LNCaP clone FGC (cell line): Measurements from ENCODE around the gene NBDY.

ENCODE experiments used
- DNase-seq: peaks from one replicate; pipeline ENCODE4 v3.0.0-alpha.2; 2011; ENCODE audit warnings: low read depth
- H3K4me3 ChIP-seq: 2 replicates; pipeline ENCODE4 v1.5.1; 2011; ENCODE audit warnings: mild to moderate bottlenecking, low read depth, low read length, control low read depth
- CTCF ChIP-seq: IDR thresholded peaks from 2 replicates; pipeline ENCODE4 v1.5.1; 2012; ENCODE audit warnings: mild to moderate bottlenecking; ENCODE audit not compliant: control insufficient read depth, insufficient read depth; ENCODE audit errors: extremely low read depth

The NBDY gene

GRCh38 chrX:56811599-56811998 lies 82.6 kb downstream of the NBDY start:
- no peak for TF ChIP-seq CTCF
- H3K4me3 ChIP-seq = no peak overlapping the region
- no peak for DNase-seq

DNA sequence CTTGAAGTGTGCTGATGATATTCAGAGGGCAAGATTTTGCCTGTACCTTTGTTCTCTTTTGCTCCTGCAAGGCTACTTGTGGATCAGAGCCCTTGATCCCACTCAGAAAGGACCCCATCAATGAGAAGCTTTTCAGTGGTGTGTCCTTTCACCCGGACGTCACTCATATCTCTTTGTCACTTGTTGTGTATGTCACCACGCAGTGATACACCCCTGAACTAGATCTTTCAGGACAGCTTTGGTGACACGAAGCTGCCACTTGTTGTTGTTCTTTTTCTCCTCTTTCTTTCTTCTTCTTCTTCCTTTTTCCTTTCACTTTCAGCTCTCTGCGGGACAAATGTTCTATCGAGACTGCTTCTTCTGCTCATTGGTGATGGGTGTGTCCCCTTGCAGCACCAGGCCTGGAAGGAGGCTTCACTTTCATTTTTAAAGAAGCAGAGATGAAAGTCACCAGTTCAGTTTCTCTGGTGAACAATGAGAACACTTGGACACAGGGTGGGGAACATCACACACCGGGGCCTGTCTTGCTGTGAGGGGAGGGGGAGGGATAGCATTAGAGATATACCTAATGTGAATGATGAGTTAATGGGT lies 83.6 kb downstream of the NBDY start:
- DNase-seq = no peak
- H3K4me3 ChIP-seq = no peak overlapping the region
- TF ChIP-seq CTCF = no peak

GRCh38 chrX:56813318-56813837 lies 84.3 kb downstream of the NBDY start:
- DNase-seq = no peak
- TF ChIP-seq CTCF = no peak
- no peak overlapping the region for H3K4me3 ChIP-seq

GRCh38 chrX:56817179-56817578 lies 88.1 kb downstream of the NBDY start:
- DNase-seq = no peak
- no peak for TF ChIP-seq CTCF
- no peak overlapping the region for H3K4me3 ChIP-seq

DNA sequence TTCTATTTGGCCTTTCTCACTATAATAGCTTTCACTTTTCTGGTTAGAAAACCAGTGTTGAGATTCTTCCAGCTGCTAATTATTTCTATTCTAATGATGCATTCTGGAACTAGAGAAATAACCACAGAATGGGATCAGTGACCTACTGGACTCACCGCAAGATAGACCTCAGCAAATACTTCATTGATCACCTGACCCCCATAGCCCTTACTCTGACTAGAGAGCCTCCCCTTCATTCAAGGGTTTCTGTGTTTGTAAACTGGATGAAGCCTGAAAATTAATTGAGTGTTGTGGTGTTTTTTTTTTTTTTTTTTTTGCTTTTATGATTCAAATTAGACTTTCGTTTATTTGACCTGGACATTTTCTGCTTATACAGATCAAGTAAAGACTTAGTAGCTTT lies 97.0 kb downstream of the NBDY start:
- TF ChIP-seq CTCF = no peak
- no peak for DNase-seq
- no peak overlapping the region for H3K4me3 ChIP-seq

DNA sequence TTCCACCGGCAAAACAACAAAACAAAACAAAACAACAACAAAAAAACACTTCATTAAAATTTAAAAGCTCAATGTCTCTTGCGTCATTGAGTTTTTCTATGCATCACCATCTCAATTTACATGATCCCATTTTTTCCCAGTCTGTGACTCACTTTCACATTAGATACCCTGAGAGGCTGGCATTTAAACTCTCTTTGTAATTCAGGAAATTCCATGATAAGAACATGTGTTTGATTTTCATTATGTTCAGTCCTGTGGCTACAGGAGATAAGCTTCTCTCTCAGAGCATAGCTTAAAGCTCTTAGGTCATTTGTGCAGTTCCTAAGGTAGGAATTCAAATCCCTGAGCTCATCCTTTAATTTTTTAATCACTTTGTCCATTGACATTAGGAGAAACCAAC lies 104.6 kb downstream of the NBDY start:
- TF ChIP-seq CTCF = no peak
- no peak for DNase-seq
- H3K4me3 ChIP-seq = no peak overlapping the region

DNA sequence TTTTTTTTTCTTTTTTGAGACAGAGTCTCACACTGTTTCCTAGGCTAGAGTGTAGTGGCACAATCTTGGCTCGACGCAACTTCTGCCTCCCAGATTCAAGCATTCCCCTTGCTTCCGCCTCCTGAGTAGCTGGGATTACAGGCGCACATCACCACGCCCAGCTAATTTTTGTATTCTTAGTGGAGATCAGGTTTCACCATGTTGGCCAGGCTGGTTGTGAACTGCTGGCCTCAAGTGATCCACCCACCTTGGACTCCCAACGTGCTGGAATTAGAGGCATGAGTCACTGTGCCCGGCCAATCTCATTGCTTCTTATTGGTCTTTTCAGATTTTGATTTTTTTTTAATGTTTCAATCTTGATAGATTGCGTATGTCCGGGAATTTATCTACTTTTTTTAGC lies 124.4 kb downstream of the NBDY start:
- TF ChIP-seq CTCF = no peak
- H3K4me3 ChIP-seq = no peak overlapping the region
- no peak for DNase-seq
